ENCODE data around the gene WDR47.
"Not testable (repeated sequence)": the region's sequence is repeated elsewhere in the genome, so short reads cannot be mapped to it uniquely, and the experiment has no call there.

WDR47 gene

GRCh38 chr1:109056064-109056463, 14.2 kb upstream of the WDR47 start:
- no peak for DNase-seq (ENCODE audit: extremely low read depth in 1 of 2, low read depth in 1 of 2)

- DNase-seq (ENCODE audit: extremely low read depth in 1 of 2, low read depth in 1 of 2) = not testable (repeated sequence)
Observed at GRCh38 chr1:109052145-109052544, 10.2 kb upstream of the WDR47 start.

- no peak for DNase-seq (ENCODE audit: extremely low read depth in 1 of 2, low read depth in 1 of 2)
Observed at GRCh38 chr1:109050228-109050995, 8.5 kb upstream of the WDR47 start.

- no peak for DNase-seq (ENCODE audit: extremely low read depth in 1 of 2, low read depth in 1 of 2)
Observed at GRCh38 chr1:109048335-109048734, 6.4 kb upstream of the WDR47 start.

- no peak for DNase-seq (ENCODE audit: extremely low read depth in 1 of 2, low read depth in 1 of 2)
Observed at GRCh38 chr1:109047339-109047738, 5.4 kb upstream of the WDR47 start.

- no peak for DNase-seq (ENCODE audit: extremely low read depth in 1 of 2, low read depth in 1 of 2)
Observed at GRCh38 chr1:109046671-109047070, 4.8 kb upstream of the WDR47 start.

- DNase-seq (ENCODE audit: extremely low read depth in 1 of 2, low read depth in 1 of 2) = no peak
Observed at GRCh38 chr1:109045595-109045994, 3.7 kb upstream of the WDR47 start.

- DNase-seq (ENCODE audit: extremely low read depth in 1 of 2, low read depth in 1 of 2) = peak; percentile 5 to 7
Observed at GRCh38 chr1:109040989-109041620, 797 bp downstream of the WDR47 start.

GRCh38 chr1:109040627-109040988, 1.3 kb downstream of the WDR47 start:
- no peak for DNase-seq (ENCODE audit: extremely low read depth in 1 of 2, low read depth in 1 of 2)

GRCh38 chr1:109034382-109034781, 7.5 kb downstream of the WDR47 start:
- no peak for DNase-seq (ENCODE audit: extremely low read depth in 1 of 2, low read depth in 1 of 2)

- not testable (repeated sequence) for DNase-seq (ENCODE audit: extremely low read depth in 1 of 2, low read depth in 1 of 2)
Observed at GRCh38 chr1:109029493-109029892, 12.4 kb downstream of the WDR47 start.

- DNase-seq (ENCODE audit: extremely low read depth in 1 of 2, low read depth in 1 of 2) = no peak
Observed at GRCh38 chr1:109027841-109028240, 14.1 kb downstream of the WDR47 start.

- no peak for DNase-seq (ENCODE audit: extremely low read depth in 1 of 2, low read depth in 1 of 2)
Observed at GRCh38 chr1:109025694-109026093, 16.2 kb downstream of the WDR47 start.

- no peak for DNase-seq (ENCODE audit: extremely low read depth in 1 of 2, low read depth in 1 of 2)
Observed at GRCh38 chr1:109024646-109025045, 17.3 kb downstream of the WDR47 start.

GRCh38 chr1:109020693-109021257, 21.1 kb downstream of the WDR47 start:
- DNase-seq (ENCODE audit: extremely low read depth in 1 of 2, low read depth in 1 of 2) = no peak

GRCh38 chr1:109017719-109018118, 24.2 kb downstream of the WDR47 start:
- not testable (repeated sequence) for DNase-seq (ENCODE audit: extremely low read depth in 1 of 2, low read depth in 1 of 2)

- DNase-seq (ENCODE audit: extremely low read depth in 1 of 2, low read depth in 1 of 2) = no peak
Observed at GRCh38 chr1:109017134-109017533, 24.8 kb downstream of the WDR47 start.

- no peak for DNase-seq (ENCODE audit: extremely low read depth in 1 of 2, low read depth in 1 of 2)
Observed at GRCh38 chr1:109011335-109011734, 30.6 kb downstream of the WDR47 start.

GRCh38 chr1:108996622-108997021, 45.3 kb downstream of the WDR47 start:
- DNase-seq (ENCODE audit: extremely low read depth in 1 of 2, low read depth in 1 of 2) = peak in 1 of 2 donors; percentile 13

GRCh38 chr1:108983114-108983513, 58.8 kb downstream of the WDR47 start:
- no peak for DNase-seq (ENCODE audit: extremely low read depth in 1 of 2, low read depth in 1 of 2)

GRCh38 chr1:108976658-108977057, 65.2 kb downstream of the WDR47 start:
- DNase-seq (ENCODE audit: extremely low read depth in 1 of 2, low read depth in 1 of 2) = no peak

- no peak for DNase-seq (ENCODE audit: extremely low read depth in 1 of 2, low read depth in 1 of 2)
Observed at GRCh38 chr1:108972951-108973350, 69.0 kb downstream of the WDR47 start.
